Naive B cell (primary cell): ENCODE measurements around the gene ZNF335. TPM values are rescaled to one million over a fixed set of nuclear protein-coding genes. Genes with fewer than 3 reads are reported as not detected.
A peak's percentile ranks its signal among the peaks of the same experiment; 100 is the strongest.
"Not testable (repeated sequence)": the region's sequence is repeated elsewhere in the genome, so short reads cannot be mapped to it uniquely, and the experiment has no call there.

ENCODE experiments used
- ATAC-seq, 2 donors: fragments of 150-1000 bp; cut with Tn5 transposase; 2 replicates each; pipeline ENCODE4 v1.10.0; 2021; ENCODE audit warnings: low read depth in 2 of 2, mild to moderate bottlenecking in 2 of 2, moderate library complexity in 2 of 2
- DNase-seq: peaks from one replicate; pipeline ENCODE4 v3.0.0; 2022
- H3K27ac Mint-ChIP-seq, 6 donors: one replicate each; pipeline ENCODE4 v1.8.0; 2020 to 2022; ENCODE audit warnings: mild to moderate bottlenecking in 6 of 6, mixed read lengths in 6 of 6, moderate library complexity in 5 of 6, inconsistent platforms in 2 of 6
- H3K27me3 Mint-ChIP-seq, 3 donors: one replicate each; pipeline ENCODE4 v1.8.0; 2021 to 2022; ENCODE audit warnings: mixed read lengths in 3 of 3, mild to moderate bottlenecking in 1 of 3
- H3K36me3 Mint-ChIP-seq, 2 donors: one replicate each; pipeline ENCODE4 v1.8.0; 2020 to 2022; ENCODE audit warnings: mixed read lengths in 2 of 2, inconsistent platforms in 1 of 2, mild to moderate bottlenecking in 1 of 2
- H3K4me1 Mint-ChIP-seq, 3 donors: one replicate each; pipeline ENCODE4 v1.8.0; 2020 to 2022; ENCODE audit warnings: mixed read lengths in 3 of 3, inconsistent platforms in 1 of 3, mild to moderate bottlenecking in 1 of 3, moderate library complexity in 1 of 3
- H3K4me3 Mint-ChIP-seq, 8 donors: one replicate each; pipeline ENCODE4 v1.8.0; 2020 to 2022; ENCODE audit warnings: mild to moderate bottlenecking in 8 of 8, mixed read lengths in 8 of 8, moderate library complexity in 8 of 8, inconsistent platforms in 2 of 8
- H3K9me3 Mint-ChIP-seq, 7 donors: one replicate each; pipeline ENCODE4 v1.8.0; 2020 to 2022; ENCODE audit warnings: mixed read lengths in 7 of 7, mild to moderate bottlenecking in 5 of 7, inconsistent platforms in 2 of 7, moderate library complexity in 1 of 7
- polyA plus RNA-seq, 6 donors: library from polyadenylated mRNA; unstranded; fragments of 300-500 nt; fragmentation: Illumina TruSeq; gene quantifications; one replicate each; pipeline ENCODE4 v1.2.3, GENCODE V29; 2021; ENCODE audit warnings: low read depth in 6 of 6

The ZNF335 gene
- polyA plus RNA-seq, 6 donors from 2014 or later, result 10.4 to 24.3 (median 15.5) TPM

GRCh38 chr20:45998761-45999160, 26.8 kb upstream of the ZNF335 start:
- peak overlapping the region in 6 of 8 donors; percentile 5 to 77 (median 10) for H3K4me3 Mint-ChIP-seq

GRCh38 chr20:45998337-45998736, 26.3 kb upstream of the ZNF335 start:
- Mint-ChIP-seq H3K27me3 (peaks cover 14 to 40% (median 32%) of the 10 kb centered on the region in 3 donors), H3K27ac (peak overlapping the region in 3 of 6 donors; percentile 33 to 63 (median 60)), H3K4me1 (peaks cover 30 to 45% (median 44%) of the 10 kb centered on the region in 3 donors), H3K36me3 (no peaks in the 10 kb centered on the region), H3K9me3 (no peaks in the 10 kb centered on the region), H3K4me3 (peak overlapping the region in 2 of 8 donors; percentile 7 to 77)
- ATAC-seq (peak in 1 of 2 donors; percentile 24), DNase-seq (no peak)

More at GRCh38 chr20:45998761-45999160, 26.8 kb upstream of the ZNF335 start:
- Mint-ChIP-seq H3K36me3 (no peaks in the 10 kb centered on the region), H3K27ac (peak overlapping the region in 3 of 6 donors; percentile 60 to 94 (median 90)), H3K27me3 (peaks cover 14 to 40% (median 32%) of the 10 kb centered on the region in 3 donors), H3K9me3 (no peaks in the 10 kb centered on the region), H3K4me1 (peaks cover 32 to 49% (median 48%) of the 10 kb centered on the region in 3 donors)
- ATAC-seq, result peak; percentile 95 to 98
- peak; percentile 49 for DNase-seq

GRCh38 chr20:45997187-45997586, 25.2 kb upstream of the ZNF335 start:
- Mint-ChIP-seq H3K4me1 (peaks cover 30 to 49% (median 47%) of the 10 kb centered on the region in 3 donors), H3K36me3 (no peaks in the 10 kb centered on the region), H3K4me3 (no peak overlapping the region), H3K9me3 (no peaks in the 10 kb centered on the region), H3K27ac (peak overlapping the region in 2 of 6 donors; percentile 46 to 57), H3K27me3 (peaks cover 10 to 46% (median 32%) of the 10 kb centered on the region in 3 donors)
- no peak for ATAC-seq
- no peak for DNase-seq

GRCh38 chr20:45995495-45996097, 23.6 kb upstream of the ZNF335 start:
- Mint-ChIP-seq H3K27ac (peak overlapping the region in 1 of 6 donors; percentile 81), H3K4me1 (peaks cover 32 to 53% (median 51%) of the 10 kb centered on the region in 3 donors), H3K27me3 (peaks cover 10 to 45% (median 32%) of the 10 kb centered on the region in 3 donors)
- H3K9me3 Mint-ChIP-seq, DNase-seq, ATAC-seq, H3K36me3 Mint-ChIP-seq, H3K4me3 Mint-ChIP-seq: not testable (repeated sequence)

- Mint-ChIP-seq H3K36me3 (no peaks in the 10 kb centered on the region), H3K27me3 (peaks cover 10 to 46% (median 32%) of the 10 kb centered on the region in 3 donors), H3K27ac (no peak overlapping the region), H3K9me3 (no peaks in the 10 kb centered on the region), H3K4me1 (peaks cover 28 to 47% (median 45%) of the 10 kb centered on the region in 3 donors), H3K4me3 (peak overlapping the region in 1 of 8 donors; percentile 35)
- DNase-seq, result no peak
- ATAC-seq, result no peak
Observed at GRCh38 chr20:45994761-45995493, 22.9 kb upstream of the ZNF335 start.

- no peaks in the 10 kb centered on the region for H3K9me3 Mint-ChIP-seq
- DNase-seq (no peak), ATAC-seq (no peak)
- peak overlapping the region in 1 of 8 donors; percentile 59 for H3K4me3 Mint-ChIP-seq
- H3K27ac Mint-ChIP-seq, result no peak overlapping the region
- no peaks in the 10 kb centered on the region for H3K36me3 Mint-ChIP-seq
- H3K4me1 Mint-ChIP-seq, result peaks cover 23 to 36% (median 32%) of the 10 kb centered on the region in 3 donors
- H3K27me3 Mint-ChIP-seq, result peaks cover 5 to 45% (median 24%) of the 10 kb centered on the region in 3 donors
Observed at GRCh38 chr20:45993197-45993951, 21.4 kb upstream of the ZNF335 start.

GRCh38 chr20:45991616-45992015, 19.6 kb upstream of the ZNF335 start:
- H3K27ac Mint-ChIP-seq, result peak overlapping the region in 1 of 6 donors; percentile 34
- no peaks in the 10 kb centered on the region for H3K9me3 Mint-ChIP-seq
- DNase-seq (no peak), ATAC-seq (no peak)
- H3K27me3 Mint-ChIP-seq, result peaks cover 5 to 46% (median 11%) of the 10 kb centered on the region in 3 donors
- peak overlapping the region in 2 of 8 donors; percentile 10 to 35 for H3K4me3 Mint-ChIP-seq
- peaks cover 13 to 20% (median 15%) of the 10 kb centered on the region in 3 donors for H3K4me1 Mint-ChIP-seq
- no peaks in the 10 kb centered on the region for H3K36me3 Mint-ChIP-seq

GRCh38 chr20:45988830-45989229, 16.8 kb upstream of the ZNF335 start:
- not testable (repeated sequence) for ATAC-seq, DNase-seq, H3K36me3 Mint-ChIP-seq, H3K9me3 Mint-ChIP-seq, H3K4me3 Mint-ChIP-seq, H3K27ac Mint-ChIP-seq
- H3K4me1 Mint-ChIP-seq, result peaks cover 4 to 14% (median 9%) of the 10 kb centered on the region in 3 donors
- H3K27me3 Mint-ChIP-seq, result peaks cover 0 to 34% (median 12%) of the 10 kb centered on the region in 3 donors

- Mint-ChIP-seq H3K4me1 (peaks cover 4 to 8% (median 7%) of the 10 kb centered on the region in 3 donors), H3K4me3 (no peak overlapping the region), H3K9me3 (no peaks in the 10 kb centered on the region), H3K27me3 (peaks cover 9 to 43% (median 12%) of the 10 kb centered on the region in 3 donors), H3K36me3 (no peaks in the 10 kb centered on the region), H3K27ac (peak overlapping the region in 2 of 6 donors; percentile 34 to 56)
- ATAC-seq, result peak; percentile 97 to 98
- DNase-seq, result peak; percentile 70
Observed at GRCh38 chr20:45987108-45987780, 15.2 kb upstream of the ZNF335 start.

GRCh38 chr20:45985573-45985972, 13.6 kb upstream of the ZNF335 start:
- ATAC-seq, result no peak
- H3K4me3 Mint-ChIP-seq, result peak overlapping the region in 1 of 8 donors; percentile 55
- peaks cover 9 to 43% (median 12%) of the 10 kb centered on the region in 3 donors for H3K27me3 Mint-ChIP-seq
- DNase-seq, result no peak
- no peaks in the 10 kb centered on the region for H3K9me3 Mint-ChIP-seq
- H3K27ac Mint-ChIP-seq, result no peak overlapping the region
- H3K36me3 Mint-ChIP-seq, result no peaks in the 10 kb centered on the region
- no peaks in the 10 kb centered on the region for H3K4me1 Mint-ChIP-seq

GRCh38 chr20:45983279-45983743, 11.3 kb upstream of the ZNF335 start:
- Mint-ChIP-seq H3K4me3 (no peak overlapping the region), H3K27ac (no peak overlapping the region), H3K9me3 (no peaks in the 10 kb centered on the region), H3K36me3 (no peaks in the 10 kb centered on the region), H3K27me3 (peaks cover 9 to 32% (median 12%) of the 10 kb centered on the region in 3 donors), H3K4me1 (no peaks in the 10 kb centered on the region)
- ATAC-seq (no peak), DNase-seq (no peak)

- DNase-seq (no peak), ATAC-seq (no peak)
- Mint-ChIP-seq H3K27ac (no peak overlapping the region), H3K9me3 (no peaks in the 10 kb centered on the region), H3K27me3 (peaks cover 8 to 22% (median 9%) of the 10 kb centered on the region in 3 donors), H3K4me3 (no peak overlapping the region), H3K36me3 (no peaks in the 10 kb centered on the region), H3K4me1 (no peaks in the 10 kb centered on the region)
Observed at GRCh38 chr20:45981261-45981660, 9.3 kb upstream of the ZNF335 start.
